Activated CD8-positive, alpha-beta memory T cell treated with anti-CD3 and anti-CD28 coated beads for 48 hours (primary cell): ENCODE measurements around the gene GABRG3.
"Not testable (repeated sequence)": the region's sequence is repeated elsewhere in the genome, so short reads cannot be mapped to it uniquely, and the experiment has no call there.

Experiments
- DNase-seq, 3 experiments: peaks; one replicate each; pipeline ENCODE4 v3.0.0-alpha.2; 2020; ENCODE audit warnings: low read depth in 2 of 3, low spot score in 2 of 3

Gene GABRG3

DNA sequence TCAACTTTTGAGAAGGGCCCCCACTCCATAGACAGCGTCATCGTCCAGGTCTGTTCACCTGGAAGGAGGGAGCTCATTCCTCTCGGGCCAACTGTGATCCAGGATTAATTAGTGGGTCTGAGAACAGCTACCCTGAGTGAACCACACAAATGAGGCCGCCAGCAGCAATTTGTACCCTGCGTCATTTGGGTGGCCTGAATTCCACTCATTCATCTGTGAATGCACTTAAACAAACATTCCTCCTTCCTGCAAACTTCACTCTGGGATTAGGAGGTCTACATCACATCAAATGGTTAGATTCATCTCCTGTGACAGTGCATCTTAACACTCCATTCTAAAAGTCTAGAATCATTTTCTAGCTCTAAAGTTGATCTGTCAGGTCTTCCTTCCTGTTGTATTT is 201.8 kb downstream of the GABRG3 start:
- no peak for DNase-seq

DNA sequence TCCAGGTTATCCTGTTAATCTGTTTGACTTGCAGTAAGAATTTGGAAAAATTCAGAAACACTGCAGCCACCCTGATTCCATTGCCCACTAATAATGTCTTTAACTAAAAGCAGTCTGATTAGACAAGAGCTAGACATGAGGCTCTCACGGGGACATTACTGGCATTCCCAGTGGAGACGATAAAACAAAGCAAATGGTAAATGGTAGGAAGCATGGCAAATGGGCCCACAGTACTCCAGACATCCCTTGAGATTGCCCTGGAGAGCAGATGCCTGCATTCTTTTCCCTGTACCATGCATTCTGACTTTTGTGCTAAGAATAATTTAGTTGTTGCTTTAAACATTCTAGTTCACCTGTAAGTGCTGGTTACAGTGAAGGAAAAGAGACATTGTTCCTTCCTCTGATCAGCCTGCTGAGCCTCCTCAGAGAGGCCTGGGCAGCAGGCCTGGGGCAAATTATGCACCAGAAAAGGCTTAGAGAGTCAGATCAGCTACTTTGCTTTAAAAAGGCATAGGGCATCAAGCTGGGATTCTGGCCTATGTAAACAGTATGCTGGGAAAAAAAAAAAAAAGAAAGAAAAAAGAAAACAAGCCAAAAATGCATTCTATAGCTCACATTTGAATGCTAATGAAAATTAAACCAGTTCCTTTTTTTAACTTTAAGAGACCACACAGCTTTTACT is 204.6 kb downstream of the GABRG3 start:
- DNase-seq: no peak

DNA sequence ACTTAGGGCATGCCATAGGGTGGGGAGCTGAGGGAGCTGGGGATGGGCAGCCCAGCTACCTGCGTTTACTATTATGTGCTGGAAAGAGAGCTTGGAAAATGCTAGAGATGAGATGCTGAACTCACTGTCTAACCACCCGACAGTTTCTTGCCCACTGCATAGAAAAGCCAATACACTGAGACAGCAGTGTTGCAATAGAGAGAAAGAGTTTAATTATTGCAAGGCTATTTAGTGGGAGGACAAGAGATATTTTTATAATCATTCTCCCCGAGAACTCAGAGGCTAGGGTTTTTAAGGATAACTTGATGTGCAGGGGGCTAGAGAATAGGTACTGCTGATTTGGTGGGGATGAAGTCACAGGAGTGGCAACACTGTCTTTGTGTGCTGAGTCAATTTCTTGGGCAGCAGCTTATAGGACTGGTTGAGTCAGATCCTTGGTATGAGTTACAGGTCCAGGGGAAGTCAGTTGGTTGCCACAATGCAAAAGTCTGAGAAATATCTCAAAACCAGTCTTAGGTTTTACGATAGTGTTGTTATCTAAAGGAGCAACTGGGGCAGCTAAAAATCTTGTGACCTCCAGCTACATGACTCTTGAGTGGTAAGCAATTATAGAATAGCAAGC is 205.9 kb downstream of the GABRG3 start:
- DNase-seq: no peak

DNA sequence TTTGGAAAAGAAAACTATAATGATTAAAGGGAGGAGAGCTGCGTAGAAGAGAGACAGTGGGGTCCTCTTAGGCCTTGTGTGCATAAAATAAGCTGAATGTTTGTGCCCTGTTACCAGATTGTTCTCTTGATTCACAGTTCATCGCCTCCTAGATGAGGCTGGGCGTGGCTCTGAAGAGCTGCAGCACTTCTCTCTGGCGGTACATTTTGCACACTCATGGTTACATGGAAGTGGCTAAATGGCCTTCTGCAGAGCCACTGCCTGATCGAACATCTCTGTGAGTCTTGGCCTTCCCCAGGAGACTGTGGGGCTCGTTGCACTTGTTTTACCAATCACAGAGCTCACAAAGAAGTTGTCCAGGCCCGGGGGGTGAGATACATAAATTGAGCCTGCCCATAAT is 208.8 kb downstream of the GABRG3 start:
- no peak for DNase-seq

DNA sequence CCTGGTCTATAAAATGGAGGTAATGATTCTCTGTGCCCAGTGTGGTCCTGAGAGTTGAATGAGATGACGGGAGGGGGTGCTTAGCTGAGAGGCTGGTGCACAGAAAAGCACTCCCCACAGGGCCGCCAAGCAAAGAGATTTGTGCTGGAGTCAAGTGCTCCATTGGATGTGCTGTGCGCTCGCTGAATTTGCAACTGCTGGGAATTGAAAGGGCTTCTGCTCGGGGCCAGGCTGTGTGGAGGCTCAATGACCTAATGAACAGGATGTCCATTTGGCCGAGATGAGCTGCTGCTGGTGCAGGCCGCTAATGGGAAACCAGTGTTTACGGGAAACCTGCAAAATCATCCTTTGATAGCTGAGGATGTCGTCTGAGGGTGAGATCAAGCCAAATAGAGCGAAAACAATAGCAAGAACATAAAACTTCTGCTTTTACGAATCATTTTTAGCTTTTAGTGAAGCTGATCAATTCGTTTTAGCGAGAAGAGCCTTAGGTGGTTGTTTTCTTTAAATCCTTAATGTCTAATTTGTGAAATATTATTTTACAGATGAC is 211.7 kb downstream of the GABRG3 start:
- no peak for DNase-seq

DNA sequence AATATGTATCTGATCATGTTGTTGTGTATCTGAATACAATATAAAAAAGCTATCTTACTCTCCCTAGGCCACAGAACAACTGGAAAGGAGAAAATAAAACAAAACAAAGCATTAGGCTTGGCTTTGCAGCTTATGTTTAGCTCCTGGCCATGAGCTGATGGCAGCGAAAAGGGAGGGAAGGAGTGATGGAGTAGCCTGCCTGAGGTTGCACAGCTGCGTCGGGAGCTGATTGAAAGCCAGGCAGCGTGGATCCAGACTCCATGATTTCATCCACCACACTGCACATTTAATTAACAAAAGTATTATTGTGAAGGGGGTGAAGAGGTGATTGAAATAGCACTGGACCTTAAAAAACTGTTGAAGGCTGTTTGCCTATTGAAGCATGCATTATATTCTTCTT is 212.2 kb downstream of the GABRG3 start:
- DNase-seq: no peak

DNA sequence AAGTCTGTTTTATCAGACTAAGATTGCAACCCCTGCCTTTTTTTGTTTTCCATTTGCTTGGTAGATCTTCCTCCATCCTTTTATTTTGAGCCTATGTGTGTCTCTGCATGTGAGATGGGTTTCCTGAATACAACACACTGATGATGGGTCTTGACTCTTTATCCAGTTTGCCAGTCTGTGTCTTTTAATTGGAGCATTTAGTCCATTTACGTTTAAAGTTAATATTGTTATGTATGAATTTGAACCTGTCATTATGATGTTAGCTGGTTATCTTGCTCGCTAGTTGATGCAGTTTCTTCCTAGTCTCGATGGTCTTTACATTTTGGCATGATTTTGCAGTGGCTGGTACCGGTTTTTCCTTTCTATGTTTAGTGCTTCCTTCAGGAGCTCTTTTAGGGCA is 220.5 kb downstream of the GABRG3 start:
- DNase-seq: not testable (repeated sequence)

DNA sequence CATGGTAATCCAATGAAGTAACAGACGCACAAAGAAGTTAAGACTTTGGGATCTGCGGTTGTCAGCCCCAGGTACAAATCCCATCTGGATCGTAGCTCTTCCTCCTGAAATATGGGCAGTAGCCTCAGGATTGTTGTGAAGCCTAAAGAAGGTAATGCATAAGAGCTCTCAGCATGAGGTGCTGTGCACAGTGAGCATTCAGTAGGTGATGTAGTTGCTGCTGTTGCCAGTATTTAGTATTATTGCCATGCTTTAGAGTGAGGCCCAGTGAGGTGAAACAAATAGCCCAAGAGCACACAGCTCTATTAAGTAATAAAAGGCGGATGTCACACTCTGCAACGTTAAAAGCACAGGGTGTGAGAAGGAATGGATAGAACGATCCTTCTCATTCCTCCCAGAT is 225.7 kb downstream of the GABRG3 start:
- DNase-seq: no peak

DNA sequence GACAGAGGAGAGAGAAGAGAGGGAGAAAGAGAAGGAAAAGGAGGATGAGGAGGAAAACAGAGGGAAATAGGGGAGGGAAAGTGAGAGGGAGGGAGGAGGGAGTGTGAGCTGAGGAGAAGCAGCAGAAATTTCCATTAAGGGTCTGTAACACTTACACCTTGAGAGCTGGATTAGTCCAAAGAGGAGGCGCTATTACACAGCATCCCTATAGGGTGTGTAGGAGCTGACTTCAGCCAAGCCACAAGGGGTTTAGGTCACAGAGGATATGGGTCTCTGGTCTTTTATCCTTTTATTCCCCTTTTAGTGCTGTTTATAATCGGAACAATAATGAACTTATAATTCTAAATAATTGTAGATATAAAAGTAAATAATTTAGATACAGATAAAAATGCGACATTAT is 230.4 kb downstream of the GABRG3 start:
- no peak for DNase-seq

DNA sequence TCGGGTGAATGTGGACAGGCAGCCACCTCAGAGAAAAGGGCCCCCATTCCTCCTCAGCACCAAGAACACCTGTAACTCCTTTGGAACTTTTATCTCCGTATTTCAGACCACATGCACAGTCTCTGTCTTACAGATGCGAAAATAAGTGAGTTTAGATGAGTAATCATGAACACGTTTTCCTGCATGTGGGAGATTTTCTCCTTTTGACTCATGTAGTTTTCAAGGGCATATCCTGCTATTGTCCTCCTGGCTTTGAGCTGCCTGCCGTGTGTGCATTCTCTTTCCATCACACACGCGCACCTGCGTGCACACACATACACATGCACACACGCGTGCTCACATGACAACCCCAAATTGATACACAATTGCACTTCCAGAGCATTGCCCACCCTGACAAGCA is 239.2 kb downstream of the GABRG3 start:
- no peak for DNase-seq

DNA sequence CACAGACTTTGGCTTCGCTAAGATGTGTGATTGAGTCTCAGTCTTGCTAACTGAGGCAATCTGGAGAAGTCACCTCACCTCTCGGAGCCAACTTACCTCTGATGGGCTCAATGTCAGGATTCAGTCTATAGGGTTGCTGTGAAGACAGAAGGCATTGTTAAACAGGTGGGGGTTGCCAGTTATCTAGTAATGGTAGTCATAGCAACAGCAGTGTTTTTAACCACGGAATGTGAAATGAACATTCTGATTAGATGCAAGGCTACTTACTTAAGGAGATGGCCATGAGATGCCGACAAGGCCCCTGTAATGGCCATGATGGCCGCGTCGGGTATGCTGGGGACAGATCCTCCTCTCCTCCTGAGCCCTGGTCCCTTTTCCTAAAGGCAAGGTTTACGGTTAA is 243.1 kb downstream of the GABRG3 start:
- DNase-seq: no peak

DNA sequence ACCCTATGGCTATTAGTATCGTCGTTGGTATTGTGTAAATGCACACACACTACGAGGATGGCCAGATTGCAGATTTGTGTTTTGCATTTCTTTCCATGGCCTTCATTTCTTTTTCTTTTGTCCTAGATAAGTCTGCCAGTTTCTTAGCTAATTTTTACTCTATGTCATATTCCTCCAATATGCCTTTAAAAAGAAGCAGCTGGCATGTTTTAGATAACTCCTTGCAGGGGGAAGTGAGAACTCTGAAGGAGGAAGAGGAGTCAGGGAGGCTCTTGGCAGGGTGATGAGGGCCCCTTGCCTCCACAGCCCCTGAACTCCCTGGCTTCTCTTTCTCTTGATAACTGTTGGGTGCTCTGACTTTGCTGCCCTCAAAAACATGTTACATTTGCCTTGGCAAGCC is 244.0 kb downstream of the GABRG3 start:
- no peak for DNase-seq

DNA sequence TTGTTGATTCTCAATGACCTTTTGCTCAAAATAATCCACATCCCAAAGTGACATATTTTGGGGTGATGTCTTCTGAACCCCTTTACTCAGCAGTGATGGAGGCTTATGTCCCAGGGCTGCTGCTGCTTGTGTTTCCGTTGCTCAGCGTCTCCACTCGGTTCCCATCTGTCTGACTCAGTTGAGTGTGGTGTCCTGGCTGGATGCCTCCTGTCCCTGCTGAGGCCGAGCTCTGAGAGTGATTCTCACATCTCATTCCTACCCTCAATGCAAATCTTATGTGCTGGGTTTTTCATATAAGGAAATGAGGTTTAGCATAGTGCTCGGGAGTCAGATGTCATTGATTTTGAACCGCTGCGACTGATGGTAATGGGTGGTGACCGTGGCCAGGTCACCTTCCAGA is 247.4 kb downstream of the GABRG3 start:
- DNase-seq: no peak

DNA sequence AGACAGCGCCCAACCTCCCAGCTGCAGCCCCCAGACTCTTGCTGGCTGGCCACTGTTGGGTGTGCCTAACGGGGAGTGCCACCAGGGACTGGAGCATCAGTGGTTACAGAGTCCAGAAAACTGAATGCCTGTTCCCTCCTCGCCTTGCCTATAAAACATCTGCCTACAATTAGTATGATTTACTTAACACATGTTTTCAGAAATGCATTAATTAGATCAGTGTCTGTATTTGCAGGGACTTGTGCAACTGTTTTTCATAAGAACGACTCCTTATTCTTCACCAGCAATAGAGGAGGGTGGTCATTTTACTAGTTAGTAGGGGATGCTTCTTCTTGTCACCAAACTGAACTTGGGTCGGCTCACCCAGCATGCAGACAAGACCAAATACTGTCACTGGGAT is 248.7 kb downstream of the GABRG3 start:
- no peak for DNase-seq

DNA sequence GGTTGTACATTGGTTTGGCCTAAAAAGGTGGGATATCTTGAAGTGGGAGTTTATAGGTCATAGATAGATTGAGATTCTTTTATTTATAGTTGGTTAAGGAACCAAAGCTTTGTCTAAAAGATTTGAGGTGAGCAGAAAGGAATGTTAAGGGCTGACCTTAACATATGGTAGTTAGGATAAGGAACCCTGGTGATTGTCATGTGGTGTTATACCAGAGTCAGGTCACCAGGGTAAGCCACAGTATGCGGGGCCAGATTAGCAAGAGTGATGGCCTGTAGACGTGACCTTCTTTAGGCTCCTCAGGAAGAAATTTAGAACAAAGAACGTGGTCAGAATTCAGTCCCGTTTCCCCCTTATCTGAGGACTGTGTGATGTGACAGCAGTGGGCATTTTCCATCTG is 249.2 kb downstream of the GABRG3 start:
- DNase-seq: no peak

DNA sequence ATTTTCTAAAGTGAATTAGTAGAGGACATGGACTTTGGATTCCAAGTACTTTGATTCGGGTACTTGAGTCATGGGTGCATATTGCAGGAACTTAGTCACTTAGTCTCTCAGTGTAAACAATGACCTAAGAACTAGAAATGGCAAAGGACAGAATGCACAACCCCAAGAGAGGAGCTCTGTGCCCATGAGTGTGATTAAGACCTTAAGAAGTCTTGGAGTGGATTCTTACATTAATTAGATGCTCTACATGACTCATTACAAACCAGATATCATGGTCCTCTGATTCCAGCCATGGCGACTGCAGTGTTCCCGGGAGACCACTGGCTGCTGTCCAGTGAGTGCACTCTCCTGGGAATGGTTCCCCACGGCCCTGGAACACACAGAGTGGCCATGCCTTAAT is 251.5 kb downstream of the GABRG3 start:
- no peak for DNase-seq

DNA sequence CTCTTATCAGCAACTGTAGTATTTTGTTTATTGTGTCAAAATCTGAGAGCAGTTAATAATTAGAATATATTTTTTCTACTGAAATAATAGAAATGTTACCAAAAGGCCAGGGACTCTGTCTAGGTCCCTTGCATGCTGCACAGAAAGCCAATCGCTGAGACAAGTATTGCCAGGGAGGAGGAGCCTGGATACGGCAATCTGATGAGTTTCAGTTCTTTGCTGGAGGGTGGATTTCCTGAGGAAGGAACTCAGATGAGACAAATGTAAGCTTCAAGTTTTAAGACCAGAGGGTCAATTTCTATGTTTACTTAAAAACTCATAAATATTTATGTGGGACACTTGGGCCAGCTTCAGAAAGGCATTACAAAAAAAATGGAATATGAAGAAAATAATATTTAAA is 252.2 kb downstream of the GABRG3 start:
- no peak for DNase-seq

DNA sequence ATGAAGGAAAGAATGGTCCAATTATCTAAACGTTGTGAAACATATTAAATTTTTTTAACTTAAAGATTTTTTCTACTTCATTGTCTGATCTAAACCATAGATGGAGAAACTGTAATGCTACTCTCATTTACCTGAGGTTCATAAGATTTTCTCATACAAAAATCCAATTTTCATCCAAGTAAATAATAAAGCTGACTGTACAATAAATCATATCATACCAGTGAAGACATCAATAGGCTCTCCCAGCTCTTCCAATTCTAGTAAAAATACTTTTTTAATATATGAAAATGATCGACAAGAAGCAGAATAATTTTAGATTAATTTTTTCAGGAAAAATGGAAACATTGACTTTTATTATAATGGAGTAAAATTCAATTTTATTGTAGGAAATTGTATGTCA is 260.8 kb downstream of the GABRG3 start:
- DNase-seq: no peak

DNA sequence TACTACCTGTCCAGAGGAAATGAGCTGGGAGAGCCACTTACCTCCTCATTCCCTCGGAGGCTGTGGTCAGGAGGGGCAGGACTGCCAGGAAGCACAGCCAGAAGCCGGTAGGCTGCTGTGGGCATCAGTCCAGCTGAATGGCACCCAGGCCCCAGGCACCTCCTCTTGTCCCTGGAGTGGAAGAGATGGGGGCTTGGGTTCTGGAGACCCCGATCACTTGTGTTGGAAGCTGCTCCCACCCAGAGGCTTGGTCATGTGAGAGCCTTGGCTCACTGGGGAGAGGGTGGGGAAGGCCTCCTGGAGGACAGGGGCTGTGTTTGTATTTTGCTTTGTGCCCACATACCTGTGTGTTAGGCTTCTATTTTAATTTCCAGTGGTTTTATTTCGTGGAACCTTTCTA is 261.9 kb downstream of the GABRG3 start:
- DNase-seq: no peak

DNA sequence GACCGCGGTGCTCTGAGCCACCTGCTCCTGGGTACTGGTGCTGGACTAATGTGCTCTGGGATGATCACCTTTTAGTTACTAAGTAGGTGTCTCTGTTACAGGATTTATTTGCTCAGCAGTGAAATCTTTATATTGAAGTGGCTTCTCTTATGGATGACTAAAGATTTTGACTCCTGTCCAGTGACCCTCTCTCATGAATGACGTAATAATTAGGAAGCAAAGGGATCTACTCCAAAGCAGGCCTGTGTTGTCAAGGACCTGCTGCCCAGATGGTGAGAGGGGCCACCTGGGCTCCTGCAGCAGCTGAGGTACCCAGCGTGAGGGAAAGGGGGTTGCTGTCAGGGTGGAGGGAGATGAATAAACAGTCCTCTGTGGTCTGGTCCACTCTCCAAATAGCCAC is 263.6 kb downstream of the GABRG3 start:
- DNase-seq: no peak

DNA sequence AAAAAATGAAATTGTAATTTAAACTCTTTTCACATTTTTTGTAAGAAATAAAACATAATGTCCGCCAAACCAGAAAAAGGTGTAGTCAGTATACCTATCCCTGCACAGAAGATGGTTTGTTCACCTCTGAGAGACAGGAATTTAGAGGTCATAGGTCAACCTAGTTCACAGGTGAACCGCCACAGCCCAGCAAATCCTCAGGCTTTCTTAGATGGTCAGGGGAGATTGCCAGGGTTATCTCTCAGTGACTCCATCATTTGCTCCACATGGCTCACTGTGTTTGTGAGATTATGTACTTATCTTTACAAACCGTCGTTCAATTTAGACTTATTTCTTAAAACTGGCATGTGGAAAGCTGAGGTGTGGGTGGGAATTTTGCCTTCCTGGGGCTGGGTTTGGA is 264.2 kb downstream of the GABRG3 start:
- no peak for DNase-seq

DNA sequence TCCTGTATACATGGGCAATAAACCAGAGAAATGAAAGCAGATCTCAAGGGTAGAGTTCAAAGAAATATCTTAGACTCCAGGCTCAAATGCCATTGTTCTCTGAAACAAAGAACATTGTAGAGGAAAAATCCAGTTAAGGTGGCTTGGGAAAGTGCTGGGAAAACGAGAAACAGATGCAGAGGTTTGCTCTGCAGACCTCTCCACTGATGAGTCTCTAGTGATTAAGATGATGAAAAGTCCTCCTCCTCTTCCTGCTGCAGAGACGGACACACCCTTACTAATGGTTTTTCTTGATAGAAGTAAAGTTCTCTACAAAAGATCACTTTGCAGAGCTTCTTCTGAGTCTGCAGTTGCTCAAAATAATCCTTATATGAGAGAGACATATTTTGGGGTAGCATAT is 264.7 kb downstream of the GABRG3 start:
- DNase-seq: no peak

DNA sequence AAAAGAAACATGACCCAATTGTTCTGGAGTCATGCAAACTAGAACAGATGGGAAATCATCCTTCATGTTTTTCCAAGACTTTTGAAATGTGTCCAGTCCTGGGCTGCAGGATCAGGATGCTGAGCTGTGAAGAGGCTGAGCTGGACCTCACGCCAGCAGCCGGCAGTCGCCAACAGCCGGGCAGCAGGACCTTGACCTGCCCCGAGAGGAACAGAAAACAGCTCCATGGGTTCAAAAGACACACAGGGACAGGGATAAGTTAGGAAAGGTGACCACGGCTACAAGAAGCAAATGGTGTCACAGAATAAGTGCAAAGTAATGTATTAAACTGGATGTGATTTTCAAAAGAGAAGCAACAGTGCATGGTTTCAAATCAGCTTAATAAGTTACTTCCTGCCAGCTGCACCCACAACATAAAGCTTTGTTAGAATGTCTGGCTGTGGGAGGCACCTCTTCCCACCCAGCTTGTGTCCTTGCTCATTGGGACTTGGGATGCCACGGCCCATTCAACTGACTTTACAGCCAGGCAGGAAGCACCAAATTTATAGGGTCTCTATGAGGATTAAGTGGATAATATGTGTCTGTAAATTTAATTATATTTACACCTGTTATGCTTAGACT is 266.4 kb downstream of the GABRG3 start:
- DNase-seq: no peak
